ENCODE measurements around the gene ART4.

DNA sequence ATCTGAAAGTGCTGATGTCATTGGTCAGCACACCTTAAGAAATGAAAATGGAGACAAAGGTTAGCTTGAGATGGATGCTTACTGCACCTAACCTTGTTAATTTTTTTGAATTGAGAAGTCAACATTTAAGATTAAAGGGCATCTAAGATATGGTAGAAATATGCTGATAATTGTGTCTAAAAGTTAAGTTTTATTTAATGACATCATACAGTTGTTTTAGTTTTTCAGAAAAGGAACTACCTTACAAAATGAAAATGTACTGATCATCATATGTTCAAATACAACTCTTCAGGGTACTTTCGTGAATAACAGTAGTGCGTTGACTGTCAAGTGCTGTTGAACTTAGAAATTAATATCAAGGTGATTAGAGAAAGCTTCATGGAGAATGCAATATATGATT is 31.8 kb downstream of the ART4 start:
- TF ChIP-seq, protein P1, sequence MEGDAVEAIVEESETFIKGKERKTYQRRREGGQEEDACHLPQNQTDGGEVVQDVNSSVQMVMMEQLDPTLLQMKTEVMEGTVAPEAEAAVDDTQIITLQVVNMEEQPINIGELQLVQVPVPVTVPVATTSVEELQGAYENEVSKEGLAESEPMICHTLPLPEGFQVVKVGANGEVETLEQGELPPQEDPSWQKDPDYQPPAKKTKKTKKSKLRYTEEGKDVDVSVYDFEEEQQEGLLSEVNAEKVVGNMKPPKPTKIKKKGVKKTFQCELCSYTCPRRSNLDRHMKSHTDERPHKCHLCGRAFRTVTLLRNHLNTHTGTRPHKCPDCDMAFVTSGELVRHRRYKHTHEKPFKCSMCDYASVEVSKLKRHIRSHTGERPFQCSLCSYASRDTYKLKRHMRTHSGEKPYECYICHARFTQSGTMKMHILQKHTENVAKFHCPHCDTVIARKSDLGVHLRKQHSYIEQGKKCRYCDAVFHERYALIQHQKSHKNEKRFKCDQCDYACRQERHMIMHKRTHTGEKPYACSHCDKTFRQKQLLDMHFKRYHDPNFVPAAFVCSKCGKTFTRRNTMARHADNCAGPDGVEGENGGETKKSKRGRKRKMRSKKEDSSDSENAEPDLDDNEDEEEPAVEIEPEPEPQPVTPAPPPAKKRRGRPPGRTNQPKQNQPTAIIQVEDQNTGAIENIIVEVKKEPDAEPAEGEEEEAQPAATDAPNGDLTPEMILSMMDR (IDR thresholded peaks at IDR 0.05) = no peak
- no peak for TF ChIP-seq POLR2AphosphoS5 (IDR thresholded peaks at IDR 0.05)

Data from prostate gland (tissue), 2 donors.